GM12873 (cell line): ENCODE results near the gene MMP15.

Source experiments
- TF ChIP-seq, protein P1 (sequence below): IDR thresholded peaks from 2 replicates; pipeline ENCODE4 v1.5.1; 2012; ENCODE audit warnings: low read depth, mild to moderate bottlenecking, moderate library complexity, low read length, control low read depth; ENCODE audit not compliant: insufficient read depth; ENCODE audit errors: missing control alignments

The MMP15 gene

DNA sequence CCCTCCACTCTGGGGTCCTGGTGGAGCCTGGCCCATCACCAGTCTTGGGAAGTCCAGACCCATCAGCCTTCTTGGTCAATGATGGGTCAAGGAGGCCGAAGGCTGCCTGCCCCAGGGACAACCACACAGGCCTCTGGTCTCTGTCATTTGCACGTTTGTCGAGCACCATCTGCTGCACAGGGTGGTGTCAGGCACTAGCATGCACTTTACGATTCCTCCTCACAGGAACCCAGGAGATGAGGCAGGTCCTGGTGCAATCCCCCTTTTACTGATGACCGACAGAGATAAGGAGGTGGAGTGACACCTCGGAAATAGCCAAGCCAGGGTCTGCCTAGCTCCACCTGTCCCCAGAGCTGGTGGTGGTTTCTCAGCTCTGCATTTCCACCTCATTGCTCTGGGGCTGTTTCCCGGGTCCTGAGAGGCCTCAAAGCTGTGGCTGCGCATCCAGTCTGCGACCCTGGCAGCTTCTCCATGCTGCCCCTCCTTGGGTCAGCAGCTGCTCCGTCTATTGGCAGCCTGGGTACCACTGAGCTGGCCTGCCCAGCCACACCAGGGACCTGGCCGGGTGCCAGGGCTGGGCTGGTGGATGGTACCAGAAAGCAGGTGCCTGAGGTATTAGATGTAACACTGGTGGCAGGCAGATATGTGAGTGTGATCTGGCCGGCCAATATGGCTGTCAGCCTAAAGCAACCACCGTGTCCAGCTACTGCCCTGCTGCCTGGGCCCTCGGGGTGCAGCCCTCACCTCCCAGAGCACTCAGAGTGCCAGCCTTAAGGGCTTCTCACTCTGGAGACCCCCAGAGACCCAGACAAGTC lies 10.0 kb downstream of the MMP15 start:
- TF ChIP-seq, protein P1, sequence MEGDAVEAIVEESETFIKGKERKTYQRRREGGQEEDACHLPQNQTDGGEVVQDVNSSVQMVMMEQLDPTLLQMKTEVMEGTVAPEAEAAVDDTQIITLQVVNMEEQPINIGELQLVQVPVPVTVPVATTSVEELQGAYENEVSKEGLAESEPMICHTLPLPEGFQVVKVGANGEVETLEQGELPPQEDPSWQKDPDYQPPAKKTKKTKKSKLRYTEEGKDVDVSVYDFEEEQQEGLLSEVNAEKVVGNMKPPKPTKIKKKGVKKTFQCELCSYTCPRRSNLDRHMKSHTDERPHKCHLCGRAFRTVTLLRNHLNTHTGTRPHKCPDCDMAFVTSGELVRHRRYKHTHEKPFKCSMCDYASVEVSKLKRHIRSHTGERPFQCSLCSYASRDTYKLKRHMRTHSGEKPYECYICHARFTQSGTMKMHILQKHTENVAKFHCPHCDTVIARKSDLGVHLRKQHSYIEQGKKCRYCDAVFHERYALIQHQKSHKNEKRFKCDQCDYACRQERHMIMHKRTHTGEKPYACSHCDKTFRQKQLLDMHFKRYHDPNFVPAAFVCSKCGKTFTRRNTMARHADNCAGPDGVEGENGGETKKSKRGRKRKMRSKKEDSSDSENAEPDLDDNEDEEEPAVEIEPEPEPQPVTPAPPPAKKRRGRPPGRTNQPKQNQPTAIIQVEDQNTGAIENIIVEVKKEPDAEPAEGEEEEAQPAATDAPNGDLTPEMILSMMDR = no peak

GRCh38 chr16:58036943-58037342 lies 11.4 kb downstream of the MMP15 start:
- TF ChIP-seq, protein P1 = no peak

DNA sequence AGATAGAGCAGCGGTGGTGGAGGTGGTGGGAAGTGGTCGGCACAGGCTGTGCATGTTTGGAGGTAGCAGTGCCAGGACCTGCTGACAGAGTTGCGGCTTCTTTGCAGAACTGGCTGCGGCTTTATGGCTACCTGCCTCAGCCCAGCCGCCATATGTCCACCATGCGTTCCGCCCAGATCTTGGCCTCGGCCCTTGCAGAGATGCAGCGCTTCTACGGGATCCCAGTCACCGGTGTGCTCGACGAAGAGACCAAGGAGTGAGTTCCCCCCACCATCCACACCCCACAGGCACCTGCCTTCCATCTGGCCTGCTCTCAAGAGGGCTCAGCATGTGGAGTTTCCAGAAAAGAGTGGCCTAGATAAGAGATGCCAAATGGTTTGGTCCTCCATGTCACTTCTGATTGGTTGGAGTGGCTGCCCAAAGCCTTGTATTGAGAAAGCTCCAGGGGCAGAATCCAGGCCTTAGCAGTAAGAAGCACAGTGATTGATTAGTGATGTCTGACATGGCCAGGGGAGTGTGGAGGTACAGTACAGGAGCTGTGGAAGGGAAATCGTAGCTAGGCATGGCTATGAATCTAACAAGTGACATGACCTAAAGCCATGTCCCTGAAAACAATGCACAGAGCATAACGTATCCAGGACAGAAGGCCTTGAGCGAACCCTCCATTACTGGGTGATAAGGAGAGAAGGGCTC lies 12.0 kb downstream of the MMP15 start:
- TF ChIP-seq, protein P1 = no peak

DNA sequence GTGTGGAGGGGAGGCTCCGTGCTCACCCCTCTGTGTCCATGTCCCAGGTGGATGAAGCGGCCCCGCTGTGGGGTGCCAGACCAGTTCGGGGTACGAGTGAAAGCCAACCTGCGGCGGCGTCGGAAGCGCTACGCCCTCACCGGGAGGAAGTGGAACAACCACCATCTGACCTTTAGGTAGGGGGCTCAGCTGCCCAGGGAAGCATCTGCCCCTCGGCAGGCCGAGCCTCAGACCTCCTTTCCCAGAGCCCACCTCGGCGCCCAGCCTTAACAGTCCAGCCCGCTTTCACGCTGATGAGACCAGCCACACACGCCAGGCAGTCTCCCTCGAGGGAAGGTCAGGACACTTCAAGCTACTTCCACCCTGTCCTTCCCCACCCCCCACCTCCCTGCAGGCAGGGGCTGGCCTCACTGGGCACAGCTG lies 12.7 kb downstream of the MMP15 start:
- TF ChIP-seq, protein P1 = no peak

GRCh38 chr16:58039829-58040495 lies 14.4 kb downstream of the MMP15 start:
- TF ChIP-seq, protein P1 = no peak

GRCh38 chr16:58040496-58040846 lies 14.9 kb downstream of the MMP15 start:
- TF ChIP-seq, protein P1 = no peak

- TF ChIP-seq, protein P1 = no peak
Observed at GRCh38 chr16:58040945-58041627, 15.5 kb downstream of the MMP15 start.
